Osteoblast (primary cell): ENCODE data around the gene ANKLE2. TPM values are rescaled to one million over a fixed set of nuclear protein-coding genes. Genes with fewer than 3 reads are reported as not detected.

Experiments
- DNase-seq: peaks from one replicate; pipeline ENCODE4 v3.0.0; 2011; ENCODE audit warnings: low spot score, mixed read lengths; ENCODE audit not compliant: insufficient read length; ENCODE audit errors: missing footprints
- H2AFZ ChIP-seq: 2 replicates; pipeline ENCODE4 v1.6.0; 2011; ENCODE audit warnings: mild to moderate bottlenecking, low read length
- H3K27ac ChIP-seq: 2 replicates; pipeline ENCODE4 v1.5.1; 2011; ENCODE audit warnings: mild to moderate bottlenecking, low read depth, low read length, moderate library complexity
- H3K27me3 ChIP-seq: 2 replicates; pipeline ENCODE4 v1.6.0; 2012; ENCODE audit warnings: mild to moderate bottlenecking, control low read depth, inconsistent platforms, low read length, moderate library complexity; ENCODE audit not compliant: insufficient read depth
- H3K36me3 ChIP-seq: 2 replicates; pipeline ENCODE4 v1.5.1; 2011; ENCODE audit warnings: mild to moderate bottlenecking, low read length, control low read depth, moderate library complexity; ENCODE audit not compliant: insufficient read depth
- H3K4me1 ChIP-seq: 2 replicates; pipeline ENCODE4 v1.5.1; 2011; ENCODE audit warnings: mild to moderate bottlenecking, low read length, control low read depth, moderate library complexity; ENCODE audit not compliant: insufficient read depth
- H3K4me2 ChIP-seq: 2 replicates; pipeline ENCODE4 v1.6.0; 2011; ENCODE audit warnings: mild to moderate bottlenecking, low read length; ENCODE audit not compliant: insufficient read depth
- H3K4me3 ChIP-seq: fragments of 200-600 bp; sonication (generic); 3 replicates; pipeline ENCODE4 v1.5.1; 2012; ENCODE audit warnings: mild to moderate bottlenecking, low read length, inconsistent platforms; ENCODE audit not compliant: insufficient read depth
- H3K79me2 ChIP-seq: 2 replicates; pipeline ENCODE4 v1.6.0; 2012; ENCODE audit warnings: mild to moderate bottlenecking, low read length, control low read depth, inconsistent platforms; ENCODE audit not compliant: insufficient read depth
- H3K9me3 ChIP-seq: 2 replicates; pipeline ENCODE4 v1.5.1; 2011; ENCODE audit warnings: low read depth, low read length, control low read depth
- H4K20me1 ChIP-seq: 2 replicates; pipeline ENCODE4 v1.6.0; 2012; ENCODE audit warnings: mild to moderate bottlenecking, low read length, control low read depth; ENCODE audit not compliant: insufficient read depth
- CTCF ChIP-seq: IDR thresholded peaks from 2 replicates; pipeline ENCODE4 v1.5.1; 2011; ENCODE audit warnings: mild to moderate bottlenecking, low read depth, low read length, moderate library complexity; ENCODE audit errors: extremely low read depth
- total RNA-seq: library from RNA; depleted of rRNA; stranded (reverse); fragments of >200 nt; gene quantifications from 2 replicates; pipeline ENCODE4 v1.2.3, GENCODE V29; 2012

The ANKLE2 gene
- total RNA-seq, 1 donor: 86.1 TPM

GRCh38 chr12:132736378-132736777 is 25.3 kb downstream of the ANKLE2 start:
- peaks cover 92% of the 10 kb centered on the region for H3K36me3 ChIP-seq
- H2AFZ ChIP-seq: no peak overlapping the region
- H3K9me3 ChIP-seq: no peaks in the 10 kb centered on the region
- H3K4me2 ChIP-seq: no peak overlapping the region
- no peaks in the 10 kb centered on the region for H3K4me1 ChIP-seq
- no peaks in the 10 kb centered on the region for H3K27me3 ChIP-seq
- no peak overlapping the region for H3K4me3 ChIP-seq
- TF ChIP-seq CTCF: no peak
- peak; percentile 62 for DNase-seq
- peaks cover 18% of the 10 kb centered on the region for H4K20me1 ChIP-seq
- no peak overlapping the region for H3K27ac ChIP-seq
- peaks cover 34% of the 10 kb centered on the region for H3K79me2 ChIP-seq

GRCh38 chr12:132735496-132735895 is 26.1 kb downstream of the ANKLE2 start:
- Histone ChIP-seq H3K9me3 (no peaks in the 10 kb centered on the region), H2AFZ (no peak overlapping the region), H3K4me1 (no peaks in the 10 kb centered on the region), H3K4me3 (no peak overlapping the region), H3K27ac (no peak overlapping the region), H3K4me2 (no peak overlapping the region), H3K79me2 (peaks cover 27% of the 10 kb centered on the region), H3K36me3 (peaks cover 92% of the 10 kb centered on the region), H3K27me3 (no peaks in the 10 kb centered on the region), H4K20me1 (peaks cover 18% of the 10 kb centered on the region)
- no peak for DNase-seq
- TF ChIP-seq CTCF: no peak

- Histone ChIP-seq H3K27me3 (no peaks in the 10 kb centered on the region), H4K20me1 (peaks cover 15% of the 10 kb centered on the region), H2AFZ (no peak overlapping the region), H3K4me1 (no peaks in the 10 kb centered on the region), H3K27ac (no peak overlapping the region), H3K4me2 (no peak overlapping the region), H3K9me3 (no peaks in the 10 kb centered on the region), H3K36me3 (peaks cover 88% of the 10 kb centered on the region), H3K79me2 (peaks cover 18% of the 10 kb centered on the region), H3K4me3 (no peak overlapping the region)
- DNase-seq: no peak
- TF ChIP-seq CTCF: no peak
Measured at GRCh38 chr12:132734206-132734605, 27.4 kb downstream of the ANKLE2 start.

- H3K4me2 ChIP-seq: no peak overlapping the region
- DNase-seq: no peak
- H3K79me2 ChIP-seq: peaks cover 28% of the 10 kb centered on the region
- H2AFZ ChIP-seq: no peak overlapping the region
- H3K36me3 ChIP-seq: peaks cover 89% of the 10 kb centered on the region
- no peak overlapping the region for H3K4me3 ChIP-seq
- H4K20me1 ChIP-seq: peaks cover 15% of the 10 kb centered on the region
- H3K9me3 ChIP-seq: no peaks in the 10 kb centered on the region
- H3K27ac ChIP-seq: no peak overlapping the region
- no peaks in the 10 kb centered on the region for H3K4me1 ChIP-seq
- TF ChIP-seq CTCF: no peak
- H3K27me3 ChIP-seq: no peaks in the 10 kb centered on the region
Measured at GRCh38 chr12:132731574-132731973, 30.1 kb downstream of the ANKLE2 start.
